Measurements from ENCODE around the gene NAB2. TPM values are rescaled to one million over a fixed set of nuclear protein-coding genes. Genes with fewer than 3 reads are reported as not detected.
A peak's percentile ranks its signal among the peaks of the same experiment; 100 is the strongest.

The NAB2 gene
- total and polyA plus RNA-seq, 10 donors, result 9.0 to 25.0 (median 17.4) TPM

- 0 to 1% (median 0%) methylated on average over 42 to 57 of the region's 57 CpGs for WGBS, 5 donors
- peak; percentile 90 for DNase-seq
Observed at GRCh38 chr12:57127726-57128518, 39.0 kb downstream of the NAB2 start, which contains the start of gene LRP1. LRP1 (plus strand) TSS chr12:57128483; CDS start chr12:57128965, 482 bp downstream.

DNA sequence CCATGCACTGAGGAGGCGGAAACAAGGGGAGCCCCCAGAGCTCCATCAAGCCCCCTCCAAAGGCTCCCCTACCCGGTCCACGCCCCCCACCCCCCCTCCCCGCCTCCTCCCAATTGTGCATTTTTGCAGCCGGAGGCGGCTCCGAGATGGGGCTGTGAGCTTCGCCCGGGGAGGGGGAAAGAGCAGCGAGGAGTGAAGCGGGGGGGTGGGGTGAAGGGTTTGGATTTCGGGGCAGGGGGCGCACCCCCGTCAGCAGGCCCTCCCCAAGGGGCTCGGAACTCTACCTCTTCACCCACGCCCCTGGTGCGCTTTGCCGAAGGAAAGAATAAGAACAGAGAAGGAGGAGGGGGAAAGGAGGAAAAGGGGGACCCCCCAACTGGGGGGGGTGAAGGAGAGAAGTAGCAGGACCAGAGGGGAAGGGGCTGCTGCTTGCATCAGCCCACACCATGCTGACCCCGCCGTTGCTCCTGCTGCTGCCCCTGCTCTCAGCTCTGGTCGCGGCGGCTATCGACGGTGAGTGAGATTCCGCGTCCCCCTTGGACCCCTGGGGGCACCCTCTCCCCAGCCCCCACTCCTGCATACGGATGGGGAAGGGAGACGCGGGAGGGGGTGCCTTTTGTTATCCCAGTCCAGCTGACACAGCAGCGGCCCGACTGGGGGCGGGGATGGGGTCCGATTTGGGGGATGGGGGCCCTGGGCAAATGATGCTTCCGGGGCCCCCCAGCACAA lies 39.8 kb downstream of the NAB2 start:
- no peaks in the 10 kb centered on the region for H3K9me3 ChIP-seq
- DNase-seq, result peak; percentile 74
- TF ChIP-seq CTCF (IDR thresholded peaks at IDR 0.05 in 8 of 11, conservative IDR thresholded peaks at IDR 0.05 in 3 of 11) (no peak), POLR2AphosphoS5 (IDR thresholded peaks at IDR 0.05) (no peak), POLR2A (IDR thresholded peaks at IDR 0.05) (no peak)
- intact Hi-C loops (cut with DNase I; ENCODE audit: low total_unique reads), result no loop called here
- H3K4me1 ChIP-seq, result peaks cover 12 to 81% (median 52%) of the 10 kb centered on the region in 6 donors
- H3K4me3 ChIP-seq, result peak overlapping the region; percentile 67 to 89 (median 75)
- WGBS, 5 donors, result 2 to 9% (median 4%) methylated on average over 25 to 35 of the region's 35 CpGs
- H3K36me3 ChIP-seq, result no peaks in the 10 kb centered on the region
- H3K27ac ChIP-seq, result peak overlapping the region in 7 of 8 donors; percentile 61 to 90 (median 87)
- H3K27me3 ChIP-seq (replicated peaks in 1 of 7), result peaks cover 0 to 46% (median 14%) of the 10 kb centered on the region in 7 donors

More at GRCh38 chr12:57127726-57128518, 39.0 kb downstream of the NAB2 start, which contains the start of gene LRP1:
- Histone ChIP-seq H3K27ac (peak within 1 kb of the TSS; percentile 74 to 90 (median 87)), H3K27me3 (replicated peaks in 1 of 7) (peaks cover 0 to 46% (median 14%) of the 10 kb centered on the region in 7 donors), H3K9me3 (no peaks in the 10 kb centered on the region), H3K4me3 (peak within 1 kb of the TSS; percentile 67 to 89 (median 75)), H3K4me1 (peaks cover 12 to 73% (median 46%) of the 10 kb centered on the region in 6 donors), H3K36me3 (no peaks in the 10 kb centered on the region)
- TF ChIP-seq POLR2AphosphoS5 (IDR thresholded peaks at IDR 0.05) (peak; percentile 82 to 85 (median 85)), CTCF (IDR thresholded peaks at IDR 0.05 in 8 of 11, conservative IDR thresholded peaks at IDR 0.05 in 3 of 11) (no peak), POLR2A (IDR thresholded peaks at IDR 0.05) (no peak)
- intact Hi-C loops (cut with DNase I; ENCODE audit: low total_unique reads), result no loop called here

DNA sequence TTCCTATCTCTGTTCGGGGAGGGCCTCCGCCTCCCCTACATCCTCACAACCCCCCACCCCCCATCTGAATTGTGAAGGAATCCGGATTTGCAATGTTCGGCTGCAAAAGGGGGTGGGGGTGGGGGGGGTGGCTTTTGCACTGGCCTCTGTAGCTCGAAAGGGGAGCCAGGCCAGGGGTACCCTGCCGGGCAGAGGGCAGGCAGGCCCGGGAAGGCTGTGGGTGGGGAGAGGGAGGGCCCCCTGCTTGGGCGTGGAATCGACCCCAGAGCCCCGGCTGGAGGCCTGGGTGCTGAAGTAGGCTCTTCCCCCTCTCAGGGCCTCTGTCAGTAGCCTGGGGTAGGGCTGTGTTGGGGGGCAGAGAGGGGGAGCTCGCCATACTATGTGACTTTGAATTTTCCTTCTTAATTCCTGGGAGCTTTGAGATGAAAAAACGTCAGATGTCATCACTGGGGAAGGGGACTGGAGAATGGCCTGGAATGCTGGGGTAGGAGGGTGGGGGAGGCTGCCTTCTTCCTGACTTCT lies 40.5 kb downstream of the NAB2 start:
- Histone ChIP-seq H3K4me1 (peaks cover 12 to 84% (median 52%) of the 10 kb centered on the region in 6 donors), H3K27me3 (replicated peaks in 1 of 7) (peaks cover 0 to 46% (median 14%) of the 10 kb centered on the region in 7 donors), H3K9me3 (no peaks in the 10 kb centered on the region), H3K4me3 (peak overlapping the region; percentile 67 to 89 (median 75)), H3K27ac (peak overlapping the region in 7 of 8 donors; percentile 61 to 90 (median 87)), H3K36me3 (no peaks in the 10 kb centered on the region)
- peak; percentile 62 for DNase-seq
- intact Hi-C loops (cut with DNase I; ENCODE audit: low total_unique reads), result no loop called here
- 20 to 26% (median 22%) methylated on average over 10 to 12 of the region's 12 CpGs for WGBS, 5 donors
- TF ChIP-seq POLR2AphosphoS5 (IDR thresholded peaks at IDR 0.05), result no peak
- TF ChIP-seq POLR2A (IDR thresholded peaks at IDR 0.05), result no peak
- no peak for TF ChIP-seq CTCF (IDR thresholded peaks at IDR 0.05 in 8 of 11, conservative IDR thresholded peaks at IDR 0.05 in 3 of 11)

Measured in spleen (tissue), 11 donors.